Measurements from ENCODE around the gene LMCD1. TPM values are rescaled to one million over a fixed set of nuclear protein-coding genes. Genes with fewer than 3 reads are reported as not detected.

Gene LMCD1
- total RNA-seq, 1 donor = 95.0 TPM

- TF ChIP-seq, protein P1, sequence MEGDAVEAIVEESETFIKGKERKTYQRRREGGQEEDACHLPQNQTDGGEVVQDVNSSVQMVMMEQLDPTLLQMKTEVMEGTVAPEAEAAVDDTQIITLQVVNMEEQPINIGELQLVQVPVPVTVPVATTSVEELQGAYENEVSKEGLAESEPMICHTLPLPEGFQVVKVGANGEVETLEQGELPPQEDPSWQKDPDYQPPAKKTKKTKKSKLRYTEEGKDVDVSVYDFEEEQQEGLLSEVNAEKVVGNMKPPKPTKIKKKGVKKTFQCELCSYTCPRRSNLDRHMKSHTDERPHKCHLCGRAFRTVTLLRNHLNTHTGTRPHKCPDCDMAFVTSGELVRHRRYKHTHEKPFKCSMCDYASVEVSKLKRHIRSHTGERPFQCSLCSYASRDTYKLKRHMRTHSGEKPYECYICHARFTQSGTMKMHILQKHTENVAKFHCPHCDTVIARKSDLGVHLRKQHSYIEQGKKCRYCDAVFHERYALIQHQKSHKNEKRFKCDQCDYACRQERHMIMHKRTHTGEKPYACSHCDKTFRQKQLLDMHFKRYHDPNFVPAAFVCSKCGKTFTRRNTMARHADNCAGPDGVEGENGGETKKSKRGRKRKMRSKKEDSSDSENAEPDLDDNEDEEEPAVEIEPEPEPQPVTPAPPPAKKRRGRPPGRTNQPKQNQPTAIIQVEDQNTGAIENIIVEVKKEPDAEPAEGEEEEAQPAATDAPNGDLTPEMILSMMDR (IDR thresholded peaks at IDR 0.05; ENCODE audit: insufficient read depth, low read depth, low read length) = no peak
- no peak for DNase-seq (ENCODE audit: low read depth)
- H3K4me3 ChIP-seq (ENCODE audit: low read depth, low read length) = no peak overlapping the region
Measured at GRCh38 chr3:8538223-8538622, 36.6 kb downstream of the LMCD1 start.

GRCh38 chr3:8538913-8539312 lies 37.3 kb downstream of the LMCD1 start:
- peak; percentile 93 for DNase-seq (ENCODE audit: low read depth)
- TF ChIP-seq, protein P1 (IDR thresholded peaks at IDR 0.05; ENCODE audit: insufficient read depth, low read depth, low read length) = no peak
- H3K4me3 ChIP-seq (ENCODE audit: low read depth, low read length) = no peak overlapping the region

GRCh38 chr3:8539419-8539818 lies 37.8 kb downstream of the LMCD1 start:
- H3K4me3 ChIP-seq (ENCODE audit: low read depth, low read length) = no peak overlapping the region
- peak; percentile 83 for DNase-seq (ENCODE audit: low read depth)
- TF ChIP-seq, protein P1 (IDR thresholded peaks at IDR 0.05; ENCODE audit: insufficient read depth, low read depth, low read length) = no peak

DNA sequence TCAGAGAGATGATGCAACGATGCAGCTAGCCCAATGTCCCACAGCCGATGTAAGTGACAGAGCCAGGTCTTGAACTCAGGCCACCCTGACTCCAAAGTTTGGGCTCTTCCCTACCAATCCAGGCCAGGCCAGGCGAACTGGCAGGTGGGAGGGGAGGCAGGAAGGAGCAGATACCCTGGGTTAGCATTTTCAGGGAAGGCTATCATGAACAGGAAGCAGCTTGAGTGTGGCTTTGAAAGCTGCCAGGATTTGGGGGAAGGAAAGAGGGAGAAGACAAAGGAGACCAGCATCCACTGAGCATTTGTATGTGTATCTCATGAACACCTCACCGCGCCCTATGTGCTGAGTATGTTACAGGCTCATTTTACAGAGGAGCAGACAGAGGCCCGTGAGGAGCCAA lies 38.8 kb downstream of the LMCD1 start:
- DNase-seq (ENCODE audit: low read depth) = no peak
- TF ChIP-seq, protein P1 (IDR thresholded peaks at IDR 0.05; ENCODE audit: insufficient read depth, low read depth, low read length) = no peak

GRCh38 chr3:8541486-8541885 lies 39.9 kb downstream of the LMCD1 start:
- DNase-seq (ENCODE audit: low read depth) = no peak
- H3K4me3 ChIP-seq (ENCODE audit: low read depth, low read length) = no peak overlapping the region
- TF ChIP-seq, protein P1 (IDR thresholded peaks at IDR 0.05; ENCODE audit: insufficient read depth, low read depth, low read length) = no peak

More for the DNA sequence above, 38.8 kb downstream of the LMCD1 start:
- no peak overlapping the region for H3K4me3 ChIP-seq (ENCODE audit: low read depth, low read length)

GRCh38 chr3:8542190-8543135 lies 40.8 kb downstream of the LMCD1 start:
- DNase-seq (ENCODE audit: low read depth) = no peak
- H3K4me3 ChIP-seq (ENCODE audit: low read depth, low read length) = no peak overlapping the region
- TF ChIP-seq, protein P1 (IDR thresholded peaks at IDR 0.05; ENCODE audit: insufficient read depth, low read depth, low read length) = no peak

Data from fibroblast of villous mesenchyme (primary cell).